Activated T-cell treated with anti-CD3 and anti-CD28 coated beads, Interleukin-2, amount 50 U/mL, for 72 hours (primary cell): Measurements from ENCODE around the gene C12orf57. TPM values are rescaled to one million over a fixed set of nuclear protein-coding genes. Genes with fewer than 3 reads are reported as not detected.

ENCODE experiments used
- ATAC-seq, 2 donors: fragments of 150-1000 bp; cut with Tn5 transposase; replicated peaks in 1 of 2; 2 replicates each; pipeline ENCODE4 v1.10.0; 2021; ENCODE audit warnings: moderate library complexity in 2 of 2, mild to moderate bottlenecking in 1 of 2
- DNase-seq, 2 donors: peaks; one replicate each; pipeline ENCODE4 v3.0.0; 2021 to 2022; ENCODE audit warnings: mixed read lengths in 1 of 2
- H3K27ac Mint-ChIP-seq: one replicate; pipeline ENCODE4 v1.8.0; 2022; ENCODE audit warnings: mild to moderate bottlenecking, moderate library complexity, mixed read lengths
- H3K27me3 Mint-ChIP-seq: one replicate; pipeline ENCODE4 v1.8.0; 2022; ENCODE audit warnings: low read depth, mixed read lengths
- H3K36me3 Mint-ChIP-seq, 2 donors: one replicate each; pipeline ENCODE4 v1.8.0; 2022; ENCODE audit warnings: mixed read lengths in 2 of 2, mild to moderate bottlenecking in 1 of 2; ENCODE audit not compliant: insufficient read depth in 2 of 2
- H3K4me1 Mint-ChIP-seq: one replicate; pipeline ENCODE4 v1.8.0; 2022; ENCODE audit warnings: low read depth, mixed read lengths
- H3K4me3 Mint-ChIP-seq, 2 donors: one replicate each; pipeline ENCODE4 v1.8.0; 2022; ENCODE audit warnings: mild to moderate bottlenecking in 2 of 2, mixed read lengths in 2 of 2, moderate library complexity in 2 of 2
- H3K9me3 Mint-ChIP-seq, 2 donors: one replicate each; pipeline ENCODE4 v1.8.0; 2022; ENCODE audit warnings: mixed read lengths in 2 of 2
- total RNA-seq, 2 donors: library from RNA; stranded (reverse); gene quantifications; one replicate each; pipeline ENCODE4 v1.2.3, GENCODE V29; 2022

C12orf57 gene
- total RNA-seq, 2 donors from 2014 or later, result 259 to 301 TPM

- H3K4me3 Mint-ChIP-seq, result peak overlapping the region; percentile 77 to 92
- ATAC-seq (no peak), DNase-seq (no peak)
- no peaks in the 10 kb centered on the region for H3K27me3 Mint-ChIP-seq
- H3K9me3 Mint-ChIP-seq, result no peaks in the 10 kb centered on the region
- H3K4me1 Mint-ChIP-seq, result peaks cover 79% of the 10 kb centered on the region
- peaks cover 2 to 6% of the 10 kb centered on the region in 2 donors for H3K36me3 Mint-ChIP-seq
- H3K27ac Mint-ChIP-seq, result peak overlapping the region; percentile 80
Measured at GRCh38 chr12:6946920-6947374, 3.1 kb downstream of the C12orf57 start.

GRCh38 chr12:6947615-6948014 is 3.8 kb downstream of the C12orf57 start:
- no peaks in the 10 kb centered on the region for H3K9me3 Mint-ChIP-seq
- peak overlapping the region; percentile 80 for H3K27ac Mint-ChIP-seq
- H3K4me3 Mint-ChIP-seq, result peak overlapping the region; percentile 77 to 92
- DNase-seq (no peak), ATAC-seq (no peak)
- peaks cover 7 to 10% of the 10 kb centered on the region in 2 donors for H3K36me3 Mint-ChIP-seq
- H3K4me1 Mint-ChIP-seq, result peaks cover 72% of the 10 kb centered on the region
- no peaks in the 10 kb centered on the region for H3K27me3 Mint-ChIP-seq

DNA sequence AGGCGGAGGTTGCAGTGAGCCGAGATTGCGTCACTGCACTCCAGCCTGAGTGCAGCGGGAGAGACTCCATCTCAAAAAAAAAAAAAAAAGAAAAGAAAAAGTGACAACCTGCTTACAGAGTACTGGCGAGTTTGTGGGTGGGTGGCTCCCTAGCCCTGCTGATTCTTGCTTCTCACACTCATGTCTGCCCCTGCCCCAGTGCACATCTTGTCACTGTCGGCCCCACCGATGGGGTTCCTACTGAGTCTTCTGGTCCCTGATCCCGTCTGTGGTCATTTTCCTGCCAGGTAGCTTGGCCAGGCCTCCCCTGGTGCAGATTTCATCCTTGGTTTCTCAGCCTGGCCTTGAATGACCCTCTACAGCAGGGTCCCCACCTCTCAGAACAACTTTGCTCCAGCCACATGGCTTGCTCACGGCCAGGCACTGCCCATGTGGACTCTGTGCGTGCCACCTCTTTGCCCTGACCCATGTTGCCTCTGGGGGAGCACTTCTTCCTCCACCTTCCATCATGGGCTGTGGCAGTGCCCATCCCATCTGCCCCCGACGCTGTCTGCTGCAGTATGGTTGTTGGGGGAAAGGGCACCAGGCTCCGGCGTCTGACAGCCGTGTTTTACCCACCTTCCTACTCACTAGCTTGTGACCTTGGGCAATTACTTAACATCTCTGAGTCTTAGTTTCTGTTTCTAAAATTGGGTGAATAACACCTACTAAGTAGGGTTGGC is 5.2 kb downstream of the C12orf57 start:
- H3K27ac Mint-ChIP-seq, result peak overlapping the region; percentile 88
- DNase-seq, result peak in 1 of 2 donors; percentile 42
- no peaks in the 10 kb centered on the region for H3K27me3 Mint-ChIP-seq
- ATAC-seq, result no peak
- no peaks in the 10 kb centered on the region for H3K9me3 Mint-ChIP-seq
- peaks cover 9 to 12% of the 10 kb centered on the region in 2 donors for H3K36me3 Mint-ChIP-seq
- peak overlapping the region; percentile 77 to 92 for H3K4me3 Mint-ChIP-seq
- peaks cover 70% of the 10 kb centered on the region for H3K4me1 Mint-ChIP-seq

DNA sequence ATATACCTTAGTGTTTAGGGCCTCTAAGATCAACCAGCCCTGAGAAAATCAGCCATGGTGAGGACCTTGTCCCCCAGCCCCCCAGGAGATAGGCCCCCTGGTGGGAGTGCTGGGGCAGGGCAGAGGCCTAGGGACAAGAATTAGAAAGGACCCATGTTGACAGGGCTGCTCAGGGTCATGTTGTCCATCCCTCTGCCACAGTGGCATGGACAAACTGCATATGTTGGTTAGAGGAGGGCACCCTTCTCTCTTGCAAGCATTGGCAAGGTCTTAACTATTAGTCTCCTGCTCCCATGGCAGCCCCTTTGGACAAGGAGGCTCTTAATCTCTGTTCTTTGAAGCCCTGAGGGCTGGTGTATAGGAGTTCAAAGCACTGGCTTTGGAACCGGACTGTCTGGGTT is 6.6 kb downstream of the C12orf57 start:
- Mint-ChIP-seq H3K4me1 (peaks cover 78% of the 10 kb centered on the region), H3K27me3 (no peaks in the 10 kb centered on the region), H3K27ac (peak overlapping the region; percentile 96), H3K9me3 (no peaks in the 10 kb centered on the region), H3K36me3 (peaks cover 11 to 12% of the 10 kb centered on the region in 2 donors), H3K4me3 (peak overlapping the region; percentile 77 to 92)
- ATAC-seq, result peak; percentile 12 to 25
- DNase-seq, result peak; percentile 62 to 69

DNA sequence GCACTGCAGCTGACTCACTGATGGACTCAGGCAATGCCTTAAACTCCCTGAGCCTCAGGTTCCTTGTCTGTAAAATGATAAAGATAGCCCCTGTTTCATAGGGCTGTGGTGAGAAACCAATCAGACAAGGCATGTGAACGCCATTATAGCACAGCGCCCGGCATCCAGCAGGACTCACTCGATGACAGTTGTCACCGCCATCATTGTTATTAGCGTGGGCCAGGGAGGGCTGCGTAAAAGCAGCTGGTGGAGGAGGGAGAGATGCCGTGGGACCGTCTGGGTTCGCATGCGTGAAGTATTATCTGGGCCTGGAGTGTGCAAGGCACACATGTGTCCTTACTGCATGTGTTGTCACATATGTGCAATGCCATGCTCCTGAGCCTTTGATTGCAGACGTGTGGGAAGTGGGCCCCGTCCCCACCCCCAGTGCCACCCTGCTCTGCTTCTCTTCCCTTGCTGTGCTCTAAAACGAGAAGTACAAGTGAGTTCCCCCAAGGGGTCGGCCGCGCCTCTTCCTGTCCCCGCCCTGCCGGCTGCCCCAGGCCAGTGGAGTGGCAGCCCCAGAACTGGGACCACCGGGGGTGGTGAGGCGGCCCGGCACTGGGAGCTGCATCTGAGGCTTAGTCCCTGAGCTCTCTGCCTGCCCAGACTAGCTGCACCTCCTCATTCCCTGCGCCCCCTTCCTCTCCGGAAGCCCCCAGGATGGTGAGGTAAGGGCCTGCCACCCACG is 7.2 kb downstream of the C12orf57 start, which contains the start of gene PTPN6:
PTPN6 (plus strand) TSS at position 546 of the 730 bp plus-strand sequence; CDS start at position 703, 157 bp downstream.
- Mint-ChIP-seq H3K4me3 (peak within 1 kb of the TSS; percentile 77 to 92), H3K9me3 (no peaks in the 10 kb centered on the region), H3K27me3 (no peaks in the 10 kb centered on the region), H3K27ac (peak within 1 kb of the TSS; percentile 96), H3K4me1 (peaks cover 78% of the 10 kb centered on the region), H3K36me3 (peaks cover 11 to 15% of the 10 kb centered on the region in 2 donors)
- DNase-seq (peak; percentile 69 to 72), ATAC-seq (peak; percentile 28 to 37)

DNA sequence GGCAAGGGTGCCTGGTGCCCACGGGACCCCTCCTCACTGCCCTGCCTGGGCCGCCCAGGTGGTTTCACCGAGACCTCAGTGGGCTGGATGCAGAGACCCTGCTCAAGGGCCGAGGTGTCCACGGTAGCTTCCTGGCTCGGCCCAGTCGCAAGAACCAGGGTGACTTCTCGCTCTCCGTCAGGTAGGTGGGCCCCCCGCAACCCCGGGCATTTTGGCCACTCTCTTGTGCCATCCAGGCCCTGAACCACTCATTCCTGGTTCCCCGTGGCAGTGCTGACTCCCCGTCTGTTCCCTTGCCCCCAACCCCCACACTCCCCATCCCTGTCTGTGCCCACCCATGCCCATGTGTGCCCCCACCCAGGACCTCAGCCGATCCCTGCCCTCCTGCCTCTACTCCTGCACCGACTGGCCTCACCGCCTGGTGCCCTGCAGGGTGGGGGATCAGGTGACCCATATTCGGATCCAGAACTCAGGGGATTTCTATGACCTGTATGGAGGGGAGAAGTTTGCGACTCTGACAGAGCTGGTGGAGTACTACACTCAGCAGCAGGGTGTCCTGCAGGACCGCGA is 7.8 kb downstream of the C12orf57 start:
- DNase-seq (peak in 1 of 2 donors; percentile 44), ATAC-seq (peak; percentile 5 to 12)
- Mint-ChIP-seq H3K9me3 (no peaks in the 10 kb centered on the region), H3K4me1 (peaks cover 78% of the 10 kb centered on the region), H3K27me3 (no peaks in the 10 kb centered on the region), H3K36me3 (peaks cover 11 to 15% of the 10 kb centered on the region in 2 donors), H3K27ac (peak overlapping the region; percentile 96), H3K4me3 (peak overlapping the region; percentile 77 to 92)

DNA sequence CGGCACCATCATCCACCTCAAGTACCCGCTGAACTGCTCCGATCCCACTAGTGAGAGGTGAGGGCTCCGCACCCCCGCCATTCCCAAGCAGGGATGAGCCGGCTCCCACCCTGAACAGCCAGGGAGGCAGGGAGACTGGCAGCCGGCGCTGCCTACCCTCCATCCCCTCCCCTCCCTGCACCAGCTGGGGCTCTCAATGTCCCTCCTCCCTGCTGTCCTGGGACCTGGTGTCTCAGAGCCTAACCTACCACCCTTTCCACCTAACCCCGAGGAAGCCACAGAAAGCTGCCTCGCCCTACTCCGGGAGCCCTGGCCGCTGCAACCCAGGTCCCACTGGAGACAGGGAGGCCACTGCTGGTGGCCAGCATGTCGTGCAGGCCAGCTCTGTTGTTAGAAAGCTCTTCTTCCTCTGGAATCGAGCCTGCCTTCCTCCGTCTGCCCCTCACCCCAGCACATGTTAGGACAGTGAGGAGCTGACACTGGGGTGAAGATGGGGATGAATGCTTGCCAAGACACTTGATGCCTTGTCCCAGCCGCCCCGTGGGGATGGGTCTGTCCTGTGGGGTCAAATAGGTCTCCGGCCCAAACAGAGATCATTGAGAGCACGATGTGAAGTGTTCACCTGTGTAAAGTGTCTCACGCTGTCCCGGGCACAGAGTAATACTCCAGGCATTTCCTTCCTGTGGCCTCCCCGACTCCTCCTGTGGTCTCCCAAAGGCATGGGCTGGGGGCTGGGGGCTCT is 8.5 kb downstream of the C12orf57 start:
- ATAC-seq (no peak), DNase-seq (no peak)
- Mint-ChIP-seq H3K4me1 (peaks cover 78% of the 10 kb centered on the region), H3K9me3 (no peaks in the 10 kb centered on the region), H3K36me3 (peaks cover 8 to 15% of the 10 kb centered on the region in 2 donors), H3K27me3 (no peaks in the 10 kb centered on the region), H3K4me3 (peak overlapping the region; percentile 77 to 92), H3K27ac (peak overlapping the region; percentile 90)

GRCh38 chr12:6952863-6953441 is 9.1 kb downstream of the C12orf57 start:
- H3K4me1 Mint-ChIP-seq, result peaks cover 77% of the 10 kb centered on the region
- DNase-seq (no peak), ATAC-seq (no peak)
- no peaks in the 10 kb centered on the region for H3K27me3 Mint-ChIP-seq
- no peaks in the 10 kb centered on the region for H3K9me3 Mint-ChIP-seq
- peak overlapping the region; percentile 99 for H3K27ac Mint-ChIP-seq
- H3K4me3 Mint-ChIP-seq, result peak overlapping the region; percentile 77 to 92
- peaks cover 8 to 15% of the 10 kb centered on the region in 2 donors for H3K36me3 Mint-ChIP-seq

DNA sequence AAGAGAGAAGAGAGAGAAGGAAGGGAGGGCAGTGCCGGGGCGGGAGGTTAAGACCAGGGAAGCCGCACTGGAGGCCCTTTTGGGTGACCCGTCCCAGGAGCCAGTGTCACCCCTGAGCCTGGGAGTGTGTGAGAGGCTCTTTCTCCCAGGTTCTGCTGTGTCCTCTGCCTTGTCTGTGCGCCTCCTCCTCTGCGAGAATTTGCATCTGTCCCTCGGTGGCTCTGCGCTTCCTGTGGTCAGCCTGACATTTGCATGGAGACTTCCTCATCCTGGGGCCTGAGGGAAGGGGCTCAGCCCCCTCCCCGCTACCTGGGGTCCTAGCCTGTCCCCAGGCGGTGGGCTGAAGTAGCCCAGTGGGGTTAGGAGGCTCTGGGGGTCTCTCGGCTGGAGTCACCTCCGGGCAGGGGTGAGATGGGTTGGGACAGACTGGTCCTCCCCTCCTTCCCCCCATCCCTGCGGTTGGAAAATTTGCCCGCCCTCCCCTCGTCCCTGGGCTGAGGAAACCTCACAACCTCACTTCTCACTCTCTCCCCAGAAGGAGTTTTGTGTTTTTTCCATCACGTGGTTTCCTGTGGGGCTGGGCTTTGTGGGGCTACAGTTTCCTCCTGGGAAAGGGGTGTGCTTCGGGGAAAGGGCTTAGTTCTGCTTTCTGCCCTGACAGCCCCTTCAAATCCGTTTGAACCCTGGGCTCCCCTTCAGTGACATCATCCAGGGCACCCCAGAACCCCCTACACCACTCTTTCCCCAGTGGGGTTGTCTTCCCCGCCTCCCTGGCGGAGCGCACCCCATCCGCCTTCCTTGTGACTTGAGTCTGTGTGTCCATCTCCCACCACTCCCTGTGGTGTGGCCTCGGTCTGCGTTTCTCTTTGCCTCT is 9.9 kb downstream of the C12orf57 start:
- H3K4me3 Mint-ChIP-seq, result peak overlapping the region; percentile 77 to 92
- peaks cover 8 to 21% of the 10 kb centered on the region in 2 donors for H3K36me3 Mint-ChIP-seq
- peak overlapping the region; percentile 99 for H3K27ac Mint-ChIP-seq
- H3K27me3 Mint-ChIP-seq, result no peaks in the 10 kb centered on the region
- H3K4me1 Mint-ChIP-seq, result peaks cover 77% of the 10 kb centered on the region
- peak; percentile 37 to 49 for ATAC-seq
- H3K9me3 Mint-ChIP-seq, result no peaks in the 10 kb centered on the region
- DNase-seq, result peak; percentile 74 to 80

DNA sequence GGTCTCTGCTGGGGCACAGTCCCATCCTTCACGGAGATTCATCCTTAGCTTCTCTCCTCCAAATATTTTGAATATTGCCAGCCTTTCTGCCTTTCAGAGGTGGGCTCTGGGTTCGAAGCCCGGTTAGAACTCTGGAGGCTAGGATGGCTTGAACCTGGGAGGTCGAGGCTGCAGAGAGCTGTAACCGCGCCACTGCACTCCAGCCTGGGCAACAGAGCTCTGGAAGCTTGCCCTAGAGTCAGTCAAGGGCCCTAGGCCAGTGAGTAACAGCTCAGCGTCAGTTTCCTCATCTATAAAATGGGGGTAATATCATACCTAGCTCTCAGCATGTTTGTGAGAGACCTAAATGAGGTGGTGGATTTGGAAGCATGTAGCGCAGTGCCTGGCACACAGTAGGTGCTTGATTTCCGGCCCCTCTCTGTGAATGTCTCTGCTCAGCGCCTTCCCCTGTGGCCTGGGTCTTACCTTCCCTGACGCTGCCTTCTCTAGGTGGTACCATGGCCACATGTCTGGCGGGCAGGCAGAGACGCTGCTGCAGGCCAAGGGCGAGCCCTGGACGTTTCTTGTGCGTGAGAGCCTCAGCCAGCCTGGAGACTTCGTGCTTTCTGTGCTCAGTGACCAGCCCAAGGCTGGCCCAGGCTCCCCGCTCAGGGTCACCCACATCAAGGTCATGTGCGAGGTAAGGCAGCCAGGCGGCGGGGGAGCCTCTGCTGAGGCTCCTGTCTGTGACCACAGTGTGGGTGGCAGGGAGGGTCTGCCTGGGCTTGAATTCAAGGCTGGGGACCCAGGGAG is 10.7 kb downstream of the C12orf57 start:
- no peak for ATAC-seq
- H3K36me3 Mint-ChIP-seq, result peaks cover 8 to 21% of the 10 kb centered on the region in 2 donors
- DNase-seq, result no peak
- H3K27ac Mint-ChIP-seq, result peak overlapping the region; percentile 99
- no peaks in the 10 kb centered on the region for H3K27me3 Mint-ChIP-seq
- peaks cover 77% of the 10 kb centered on the region for H3K4me1 Mint-ChIP-seq
- H3K4me3 Mint-ChIP-seq, result peak overlapping the region; percentile 77 to 92
- no peaks in the 10 kb centered on the region for H3K9me3 Mint-ChIP-seq
